Mesenchymal stem cell (in vitro differentiated cells and primary cell): Measurements from ENCODE around the gene KIAA0513.

Experiments used
- DNase-seq: peaks from one replicate; pipeline ENCODE4 v3.0.0-alpha.2; 2013
- H2AFZ ChIP-seq: one replicate; pipeline ENCODE4 v1.6.1; 2013; ENCODE audit warnings: low read depth, mild to moderate bottlenecking, control low read depth, inconsistent platforms, low read length, moderate library complexity
- H2AK5ac ChIP-seq: 2 replicates; pipeline ENCODE4 v1.6.1; 2013; ENCODE audit warnings: low read length, moderate library complexity, mild to moderate bottlenecking, inconsistent platforms; ENCODE audit not compliant: severe bottlenecking
- H2BK120ac ChIP-seq: one replicate; pipeline ENCODE4 v1.6.1; 2013; ENCODE audit warnings: low read depth, mild to moderate bottlenecking, inconsistent platforms, low read length, moderate library complexity
- H2BK12ac ChIP-seq, 2 experiments: one replicate each; pipeline ENCODE4 v1.6.1; 2013; ENCODE audit warnings: inconsistent platforms in 2 of 2, low read length in 2 of 2, mild to moderate bottlenecking in 2 of 2, moderate library complexity in 2 of 2, control low read depth in 1 of 2
- H2BK15ac ChIP-seq: one replicate; pipeline ENCODE4 v1.6.1; 2013; ENCODE audit warnings: mild to moderate bottlenecking, low read depth, inconsistent platforms; ENCODE audit not compliant: poor library complexity, severe bottlenecking
- H2BK5ac ChIP-seq: 2 replicates; pipeline ENCODE4 v1.6.1; 2013; ENCODE audit warnings: low read depth, mild to moderate bottlenecking, low read length, control low read depth, inconsistent platforms; ENCODE audit not compliant: poor library complexity, severe bottlenecking
- H3K14ac ChIP-seq, 2 experiments: one replicate each; pipeline ENCODE4 v1.6.1; 2013; ENCODE audit warnings: inconsistent platforms in 2 of 2, low read length in 2 of 2, control low read depth in 1 of 2, mild to moderate bottlenecking in 1 of 2, moderate library complexity in 1 of 2
- H3K18ac ChIP-seq, 2 experiments: one replicate each; pipeline ENCODE4 v1.6.1; 2013; ENCODE audit warnings: inconsistent platforms in 2 of 2, low read length in 2 of 2, control low read depth in 1 of 2, low read depth in 1 of 2, mild to moderate bottlenecking in 1 of 2
- H3K23ac ChIP-seq, 2 experiments: one replicate each; pipeline ENCODE4 v1.6.1; 2013; ENCODE audit warnings: inconsistent platforms in 2 of 2, low read length in 2 of 2, mild to moderate bottlenecking in 2 of 2, moderate library complexity in 2 of 2, control low read depth in 1 of 2
- H3K27ac ChIP-seq: 2 replicates; pipeline ENCODE4 v1.5.1; 2013; ENCODE audit warnings: mild to moderate bottlenecking, moderate library complexity, low read length, control low read depth, inconsistent platforms; ENCODE audit not compliant: poor library complexity, severe bottlenecking
- H3K27me3 ChIP-seq, 2 experiments: 2 replicates each; pipeline versions ENCODE4 v1.6.1 to v1.7.0; 2013; ENCODE audit warnings: low read length in 2 of 2, mild to moderate bottlenecking in 2 of 2, moderate library complexity in 2 of 2, control low read depth in 1 of 2, inconsistent platforms in 1 of 2; ENCODE audit not compliant: control insufficient read depth in 1 of 2, insufficient read depth in 1 of 2
- H3K36me3 ChIP-seq, 2 experiments: 2 replicates each; pipeline versions ENCODE4 v1.6.1 to v1.7.0; 2013; ENCODE audit warnings: low read length in 2 of 2, control low read depth in 1 of 2, inconsistent platforms in 1 of 2, low read depth in 1 of 2, mild to moderate bottlenecking in 1 of 2; ENCODE audit not compliant: insufficient read depth in 2 of 2, control insufficient read depth in 1 of 2
- H3K4ac ChIP-seq, 2 experiments: one replicate each; pipeline ENCODE4 v1.6.1; 2013; ENCODE audit warnings: inconsistent platforms in 2 of 2, low read length in 2 of 2, mild to moderate bottlenecking in 2 of 2, moderate library complexity in 2 of 2, control low read depth in 1 of 2, low read depth in 1 of 2
- H3K4me1 ChIP-seq: 2 replicates; pipeline ENCODE4 v1.6.1; 2013; ENCODE audit warnings: low read depth, low read length, control low read depth; ENCODE audit not compliant: control insufficient read depth, insufficient read depth
- H3K4me2 ChIP-seq: 2 replicates; pipeline ENCODE4 v1.6.1; 2013; ENCODE audit warnings: low read length, mild to moderate bottlenecking, inconsistent platforms; ENCODE audit not compliant: poor library complexity, severe bottlenecking
- H3K4me3 ChIP-seq, 2 experiments: 2 replicates each; pipeline versions ENCODE4 v1.5.1 to v1.7.0; 2013; ENCODE audit warnings: low read length in 2 of 2, mild to moderate bottlenecking in 2 of 2, control low read depth in 1 of 2, low read depth in 1 of 2; ENCODE audit not compliant: insufficient read depth in 1 of 2
- H3K79me1 ChIP-seq: replicated peaks from 2 replicates; pipeline ENCODE4 v1.6.1; 2013; ENCODE audit warnings: mild to moderate bottlenecking, control low read depth, low read length, inconsistent platforms; ENCODE audit not compliant: poor library complexity, severe bottlenecking
- H3K9ac ChIP-seq: 2 replicates; pipeline ENCODE4 v1.7.0; 2013; ENCODE audit warnings: mild to moderate bottlenecking, low read length, moderate library complexity
- H3K9me3 ChIP-seq: 2 replicates; pipeline ENCODE4 v1.7.0; 2013; ENCODE audit warnings: mild to moderate bottlenecking, low read length; ENCODE audit not compliant: control insufficient read depth
- H4K8ac ChIP-seq: one replicate; pipeline ENCODE4 v1.6.1; 2013; ENCODE audit warnings: inconsistent platforms, mild to moderate bottlenecking, low read length, moderate library complexity
- H4K91ac ChIP-seq: one replicate; pipeline ENCODE4 v1.6.1; 2013; ENCODE audit warnings: mild to moderate bottlenecking, low read length, inconsistent platforms
- WGBS: methylation state at CpG from one replicate; pipeline ENCODE4 v1.1.7; 2013; ENCODE audit warnings: mixed read lengths; 5-methylcytosine and 5-hydroxymethylcytosine counted together

KIAA0513 gene

DNA sequence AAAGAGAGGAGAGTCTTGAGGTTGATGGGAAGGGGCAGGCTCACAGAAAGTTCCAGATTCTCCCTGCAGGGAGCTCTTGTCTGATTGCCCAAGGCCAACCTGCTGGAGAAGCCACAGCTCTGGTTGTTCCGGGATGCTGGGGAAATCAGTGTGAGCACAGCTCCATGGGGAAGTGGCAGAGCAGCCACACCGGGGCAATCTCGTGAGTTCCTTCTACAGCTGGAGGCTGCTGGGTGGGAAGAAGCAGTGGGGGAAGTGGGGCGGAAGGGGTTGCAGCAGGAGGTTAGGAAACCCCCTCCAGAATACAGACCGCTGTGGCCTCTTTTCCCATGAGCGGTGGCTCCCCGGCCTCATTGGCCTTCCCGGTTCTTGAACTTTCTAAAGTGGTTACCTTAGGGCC lies 34.0 kb downstream of the KIAA0513 start:
- Histone ChIP-seq H3K4me1 (peaks cover 2% of the 10 kb centered on the region), H2BK12ac (no peak overlapping the region), H2BK5ac (no peak overlapping the region), H3K23ac (no peak overlapping the region), H3K9ac (no peak overlapping the region), H3K9me3 (no peaks in the 10 kb centered on the region), H4K91ac (no peak overlapping the region), H3K27me3 (no peaks in the 10 kb centered on the region), H3K27ac (no peak overlapping the region), H3K79me1 (peaks cover 2% of the 10 kb centered on the region), H3K18ac (no peak overlapping the region), H2AK5ac (no peak overlapping the region), H3K36me3 (peaks cover 0 to 9% of the 10 kb centered on the region in 2 experiments), H2BK120ac (no peak overlapping the region), H3K4me3 (no peak overlapping the region), H2BK15ac (no peak overlapping the region), H3K4ac (no peak overlapping the region), H3K14ac (no peak overlapping the region), H3K4me2 (no peak overlapping the region), H2AFZ (no peak overlapping the region), H4K8ac (no peak overlapping the region)
- 99% methylated on average over 8 of the region's 8 CpGs for WGBS
- no peak for DNase-seq

DNA sequence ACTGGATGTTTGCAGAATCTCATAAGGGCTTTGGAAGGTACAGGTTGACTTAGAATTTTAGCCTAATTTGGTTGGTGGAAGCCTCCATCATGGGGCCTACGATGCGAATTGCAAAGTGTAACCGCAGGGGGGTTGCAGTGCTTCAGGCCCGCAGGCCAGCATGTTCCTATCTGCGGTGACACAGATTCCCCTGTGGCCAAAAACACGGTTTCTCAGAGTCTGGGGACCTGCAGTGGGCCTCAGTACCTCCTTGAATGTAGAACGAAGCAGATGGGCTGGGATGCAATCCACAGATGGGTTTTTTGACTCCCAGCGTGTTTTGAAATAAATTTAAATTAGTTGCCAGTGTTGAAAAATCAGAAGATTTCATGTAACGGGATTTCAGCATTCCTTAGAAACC lies 34.7 kb downstream of the KIAA0513 start:
- 84% methylated on average over 9 of the region's 9 CpGs for WGBS
- no peak overlapping the region for H2BK120ac ChIP-seq

DNA sequence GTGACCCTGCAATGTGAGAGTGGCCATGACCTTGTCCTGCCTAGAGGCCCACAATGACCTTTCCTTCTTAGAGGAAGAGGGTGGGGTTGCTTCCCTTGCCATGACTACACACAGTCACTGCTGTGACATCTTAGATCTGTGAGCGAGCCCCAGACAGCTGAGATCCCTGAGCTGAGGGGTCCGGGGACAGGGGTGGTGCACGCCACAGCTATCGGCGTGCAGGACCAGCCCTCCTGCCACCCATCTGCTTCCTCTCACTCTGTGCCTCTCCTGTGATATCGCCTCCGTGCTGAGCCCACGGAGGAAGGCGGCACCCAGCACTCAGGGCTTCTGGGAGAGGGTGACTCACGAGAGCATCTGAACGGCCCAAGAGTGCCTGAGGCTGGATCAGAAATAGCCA lies 35.2 kb downstream of the KIAA0513 start:
- Histone ChIP-seq H3K27me3 (no peaks in the 10 kb centered on the region), H4K91ac (peak overlapping the region; percentile 4), H3K4ac (no peak overlapping the region), H3K18ac (no peak overlapping the region), H3K9ac (no peak overlapping the region), H3K4me1 (peaks cover 3% of the 10 kb centered on the region), H3K36me3 (peaks cover 11 to 21% of the 10 kb centered on the region in 2 experiments), H2BK120ac (no peak overlapping the region), H3K4me3 (no peak overlapping the region), H4K8ac (no peak overlapping the region), H2BK12ac (no peak overlapping the region), H3K27ac (no peak overlapping the region), H2AK5ac (no peak overlapping the region), H3K9me3 (no peaks in the 10 kb centered on the region), H2AFZ (no peak overlapping the region), H3K4me2 (no peak overlapping the region), H3K79me1 (peaks cover 3% of the 10 kb centered on the region), H2BK15ac (no peak overlapping the region), H3K23ac (no peak overlapping the region), H2BK5ac (no peak overlapping the region), H3K14ac (no peak overlapping the region)
- no peak for DNase-seq
- 89% methylated on average over 11 of the region's 11 CpGs for WGBS

More for the DNA sequence above, 34.7 kb downstream of the KIAA0513 start:
- H3K9me3 ChIP-seq: no peaks in the 10 kb centered on the region
- no peak overlapping the region for H3K14ac ChIP-seq
- peaks cover 3% of the 10 kb centered on the region for H3K79me1 ChIP-seq
- no peak overlapping the region for H2BK15ac ChIP-seq
- no peak overlapping the region for H3K23ac ChIP-seq
- no peak overlapping the region for H3K18ac ChIP-seq
- no peak overlapping the region for H3K4me3 ChIP-seq
- H2AK5ac ChIP-seq: no peak overlapping the region
- no peak overlapping the region for H3K27ac ChIP-seq
- H4K8ac ChIP-seq: no peak overlapping the region
- H2BK5ac ChIP-seq: no peak overlapping the region
- H2BK12ac ChIP-seq: no peak overlapping the region
- H4K91ac ChIP-seq: no peak overlapping the region
- H3K4me2 ChIP-seq: no peak overlapping the region
- H3K36me3 ChIP-seq: peaks cover 6 to 16% of the 10 kb centered on the region in 2 experiments
- H3K4me1 ChIP-seq: peaks cover 3% of the 10 kb centered on the region
- no peak overlapping the region for H2AFZ ChIP-seq
- H3K27me3 ChIP-seq: no peaks in the 10 kb centered on the region
- no peak overlapping the region for H3K4ac ChIP-seq
- no peak for DNase-seq
- H3K9ac ChIP-seq: no peak overlapping the region

DNA sequence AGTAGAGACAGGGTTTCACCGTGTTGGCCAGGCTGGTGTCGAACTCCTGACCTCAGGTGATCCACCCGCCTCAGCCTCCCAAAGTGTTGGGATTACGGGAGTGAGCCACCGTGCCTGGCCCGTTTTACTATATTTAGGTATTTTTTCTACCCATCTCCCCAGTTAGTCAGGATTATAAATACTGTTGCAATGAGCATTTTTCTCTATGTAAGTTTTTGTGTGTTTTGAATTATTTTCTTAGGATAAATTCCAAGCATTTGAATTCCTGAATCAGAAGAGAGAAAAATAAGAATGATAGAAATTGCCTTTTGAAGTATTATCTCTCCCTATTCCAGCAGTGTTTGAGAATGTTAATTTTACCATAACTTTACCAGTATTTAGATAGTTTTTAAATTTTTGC lies 36.6 kb downstream of the KIAA0513 start:
- Histone ChIP-seq H4K8ac (no peak overlapping the region), H2BK120ac (no peak overlapping the region), H3K14ac (no peak overlapping the region), H4K91ac (no peak overlapping the region), H3K27ac (no peak overlapping the region), H3K4me2 (no peak overlapping the region), H2BK15ac (no peak overlapping the region), H3K9ac (no peak overlapping the region), H3K27me3 (no peaks in the 10 kb centered on the region), H3K23ac (no peak overlapping the region), H3K9me3 (no peaks in the 10 kb centered on the region), H3K4me1 (peaks cover 3% of the 10 kb centered on the region), H2BK12ac (no peak overlapping the region), H2AFZ (no peak overlapping the region), H3K36me3 (peaks cover 18 to 27% of the 10 kb centered on the region in 2 experiments), H3K4ac (no peak overlapping the region), H3K79me1 (peaks cover 1% of the 10 kb centered on the region), H2BK5ac (no peak overlapping the region), H2AK5ac (no peak overlapping the region), H3K4me3 (no peak overlapping the region), H3K18ac (no peak overlapping the region)
- no peak for DNase-seq
- 97% methylated on average over 4 of the region's 6 CpGs for WGBS
